CD14-positive monocyte (primary cell): ENCODE results near the gene MEX3B. TPM values are rescaled to one million over a fixed set of nuclear protein-coding genes. Genes with fewer than 3 reads are reported as not detected.
A peak's percentile ranks its signal among the peaks of the same experiment; 100 is the strongest.

Experiments
- DNase-seq, 3 donors: peaks; one replicate each; pipeline ENCODE4 v3.0.0-alpha.2; 2011 to 2022
- H2AFZ ChIP-seq: 2 replicates; pipeline ENCODE4 v1.6.0; 2012; ENCODE audit warnings: mild to moderate bottlenecking, low read depth, low read length, inconsistent platforms; ENCODE audit not compliant: insufficient read depth, poor library complexity, severe bottlenecking
- H3K27ac ChIP-seq, 2 donors: 1 replicate in 1 of 2; 2 replicates in 1 of 2; pipeline ENCODE4 v1.5.1; 2012 to 2013; ENCODE audit warnings: low read length in 2 of 2, control low read depth in 1 of 2, inconsistent platforms in 1 of 2, low read depth in 1 of 2, mild to moderate bottlenecking in 1 of 2
- H3K27me3 ChIP-seq, 2 donors: one replicate each; pipeline versions ENCODE4 v1.6.0 to v1.6.1; 2011 to 2013; ENCODE audit warnings: low read length in 2 of 2; ENCODE audit not compliant: control insufficient read depth in 2 of 2, insufficient read depth in 2 of 2
- H3K36me3 ChIP-seq, 2 donors: replicated peaks in 1 of 2; 1 replicate in 1 of 2; 2 replicates in 1 of 2; pipeline versions ENCODE4 v1.5.1 to v1.6.1; 2012 to 2013; ENCODE audit warnings: low read length in 2 of 2, control low read depth in 1 of 2, inconsistent platforms in 1 of 2, mild to moderate bottlenecking in 1 of 2; ENCODE audit not compliant: insufficient read depth in 2 of 2, control insufficient read depth in 1 of 2
- H3K4me1 ChIP-seq, 2 donors: 1 replicate in 1 of 2; 2 replicates in 1 of 2; pipeline versions ENCODE4 v1.5.1 to v1.6.1; 2012 to 2013; ENCODE audit warnings: low read length in 2 of 2, control low read depth in 1 of 2, inconsistent platforms in 1 of 2, mild to moderate bottlenecking in 1 of 2, moderate library complexity in 1 of 2; ENCODE audit not compliant: insufficient read depth in 2 of 2, control insufficient read depth in 1 of 2
- H3K4me2 ChIP-seq: replicated peaks from 2 replicates; pipeline ENCODE3; 2012; ENCODE audit warnings: low read length, moderate library complexity, mild to moderate bottlenecking; ENCODE audit not compliant: poor library complexity, severe bottlenecking; ENCODE audit errors: extremely low read depth
- H3K4me3 ChIP-seq, 3 experiments: fragments of 200-600 bp in 1 of 3; sonication (generic) in 1 of 3; replicated peaks in 1 of 3; 1 replicate in 2 of 3; 2 replicates in 1 of 3; pipeline ENCODE4 v1.5.1; 2011 to 2013; ENCODE audit warnings: low read length in 3 of 3, mild to moderate bottlenecking in 3 of 3, control low read depth in 2 of 3, low read depth in 2 of 3, inconsistent platforms in 1 of 3, moderate library complexity in 1 of 3
- H3K79me2 ChIP-seq: 2 replicates; pipeline ENCODE4 v1.6.0; 2012; ENCODE audit warnings: mild to moderate bottlenecking, control low read depth, inconsistent platforms, low read length, moderate library complexity; ENCODE audit not compliant: insufficient read depth
- H3K9ac ChIP-seq: 2 replicates; pipeline ENCODE4 v1.6.0; 2017; ENCODE audit warnings: low read length, mild to moderate bottlenecking; ENCODE audit not compliant: insufficient read depth, poor library complexity, severe bottlenecking
- H3K9me3 ChIP-seq, 2 donors: replicated peaks in 1 of 2; 1 replicate in 1 of 2; 2 replicates in 1 of 2; pipeline versions ENCODE4 v1.5.1 to v1.6.1; 2012 to 2013; ENCODE audit warnings: low read length in 2 of 2, control low read depth in 1 of 2; ENCODE audit not compliant: control insufficient read depth in 1 of 2, insufficient read depth in 1 of 2
- H4K20me1 ChIP-seq: 2 replicates; pipeline ENCODE4 v1.6.0; 2012; ENCODE audit warnings: mild to moderate bottlenecking, low read length, control low read depth, moderate library complexity; ENCODE audit not compliant: insufficient read depth
- H3K27ac Mint-ChIP-seq, 7 donors: one replicate each; pipeline ENCODE4 v1.8.0; 2020; ENCODE audit warnings: mild to moderate bottlenecking in 7 of 7, mixed read lengths in 7 of 7, moderate library complexity in 6 of 7, inconsistent platforms in 2 of 7
- H3K27me3 Mint-ChIP-seq, 3 donors: one replicate each; pipeline ENCODE4 v1.8.0; 2021 to 2022; ENCODE audit warnings: low read depth in 3 of 3, mild to moderate bottlenecking in 3 of 3, mixed read lengths in 3 of 3, moderate library complexity in 3 of 3, inconsistent platforms in 1 of 3
- H3K36me3 Mint-ChIP-seq, 2 donors: one replicate each; pipeline ENCODE4 v1.8.0; 2020; ENCODE audit warnings: mixed read lengths in 2 of 2, inconsistent platforms in 1 of 2, mild to moderate bottlenecking in 1 of 2
- H3K4me1 Mint-ChIP-seq: one replicate; pipeline ENCODE4 v1.8.0; 2020; ENCODE audit warnings: mild to moderate bottlenecking, mixed read lengths
- H3K4me3 Mint-ChIP-seq, 2 donors: one replicate each; pipeline ENCODE4 v1.8.0; 2020; ENCODE audit warnings: mild to moderate bottlenecking in 2 of 2, mixed read lengths in 2 of 2, moderate library complexity in 1 of 2
- H3K9me3 Mint-ChIP-seq, 7 donors: one replicate each; pipeline ENCODE4 v1.8.0; 2020 to 2022; ENCODE audit warnings: mixed read lengths in 7 of 7, mild to moderate bottlenecking in 6 of 7, moderate library complexity in 6 of 7, inconsistent platforms in 2 of 7
- CTCF ChIP-seq: fragments of 200-600 bp; IDR thresholded peaks from one replicate; pipeline ENCODE4 v1.8.0; 2022; ENCODE audit warnings: antibody characterized with exemption, mild to moderate bottlenecking
- WGBS: methylation state at CpG from one replicate; pipeline ENCODE4 v1.1.5; 2013; ENCODE audit warnings: missing lambda C conversion rate; ENCODE audit not compliant: insufficient coverage; 5-methylcytosine and 5-hydroxymethylcytosine counted together
- intact Hi-C, 2 donors: fragments of 100-400 bp; cut with micrococcal nuclease; formaldehyde crosslinking; loops; one replicate each; pipeline versions ENCODE4 v1.15.0 to v1.15.1; 2023
- polyA plus RNA-seq, 3 donors: library from polyadenylated mRNA; depleted of rRNA in 1 of 3; unstranded in 2 of 3; stranded (reverse) in 1 of 3; fragments of 300-500 nt in 2 of 3; fragments of >200 nt in 1 of 3; fragmentation: Illumina TruSeq in 2 of 3; gene quantifications; 1 replicate in 2 of 3; 2 replicates in 1 of 3; pipeline ENCODE4 v1.2.3, GENCODE V29; 2012 to 2021

Gene MEX3B
- polyA plus RNA-seq, 3 donors = 0.05 to 4.7 TPM; not detected in 1

GRCh38 chr15:82043796-82044372, 1.9 kb downstream of the MEX3B start:
- H3K4me3 ChIP-seq = peak overlapping the region; percentile 80 to 85 (median 82)
- DNase-seq = no peak
- H3K27ac ChIP-seq = no peak overlapping the region
- H3K27me3 ChIP-seq = peaks cover 8 to 24% of the 10 kb centered on the region in 2 donors
- H3K4me2 ChIP-seq = peak overlapping the region; percentile 81
- H3K4me1 ChIP-seq = peaks cover 26 to 40% of the 10 kb centered on the region in 2 donors
- no peak for TF ChIP-seq CTCF
- peaks cover 25 to 38% (median 27%) of the 10 kb centered on the region in 3 donors for H3K27me3 Mint-ChIP-seq
- peak overlapping the region in 2 of 7 donors; percentile 22 to 71 for H3K27ac Mint-ChIP-seq
- no peaks in the 10 kb centered on the region for H3K9me3 ChIP-seq
- H3K79me2 ChIP-seq = no peaks in the 10 kb centered on the region
- H4K20me1 ChIP-seq = no peaks in the 10 kb centered on the region
- 68% methylated on average over 51 of the region's 51 CpGs for WGBS
- peak overlapping the region; percentile 70 for H3K9ac ChIP-seq
- peak overlapping the region; percentile 94 for H2AFZ ChIP-seq
- H3K4me3 Mint-ChIP-seq = peak overlapping the region; percentile 93 to 97
- H3K36me3 Mint-ChIP-seq = peaks cover 9 to 14% of the 10 kb centered on the region in 2 donors
- H3K9me3 Mint-ChIP-seq = peaks cover 0 to 6% (median 3%) of the 10 kb centered on the region in 7 donors
- no peaks in the 10 kb centered on the region for H3K36me3 ChIP-seq
- intact Hi-C loops = loop anchor here in 1 of 2 donors (10.0 kb wide), 2 partner anchors 221 to 1049 kb away; partner anchors contain the start of genes EFL1 and SAXO2
- peaks cover 22% of the 10 kb centered on the region for H3K4me1 Mint-ChIP-seq

DNA sequence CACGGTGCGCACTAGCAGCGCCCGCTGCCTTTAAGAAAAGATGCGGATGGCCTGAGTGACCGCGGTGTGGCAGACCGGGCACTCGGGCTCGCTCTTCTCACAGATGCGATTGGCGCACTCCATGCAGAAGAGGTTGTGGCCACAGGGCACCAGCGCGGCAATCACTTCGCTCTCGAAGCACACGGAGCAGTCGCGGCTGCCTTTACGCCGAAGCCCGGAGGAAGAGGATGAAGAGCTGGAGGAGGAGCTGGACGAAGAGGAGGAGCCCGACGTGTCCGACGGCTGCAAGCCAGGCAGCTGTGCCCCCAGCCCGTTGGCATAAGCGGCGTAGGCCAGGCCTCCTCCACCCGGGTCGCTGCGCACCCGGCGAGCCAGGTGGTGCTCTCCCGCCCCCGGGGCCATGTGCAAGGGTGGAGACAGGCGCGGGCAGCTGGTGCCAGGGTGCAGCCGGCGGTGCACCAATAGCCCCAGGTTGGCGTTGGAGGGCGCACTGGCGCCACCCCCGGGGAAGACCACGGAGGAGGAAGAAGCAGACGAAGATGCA, 2.6 kb downstream of the MEX3B start:
- no peaks in the 10 kb centered on the region for H3K79me2 ChIP-seq
- H3K4me2 ChIP-seq = no peak overlapping the region
- Mint-ChIP-seq H3K9me3 (peaks cover 0 to 6% (median 3%) of the 10 kb centered on the region in 7 donors), H3K27ac (no peak overlapping the region), H3K4me1 (peaks cover 21% of the 10 kb centered on the region), H3K4me3 (peak overlapping the region; percentile 68 to 93), H3K27me3 (peaks cover 18 to 31% (median 20%) of the 10 kb centered on the region in 3 donors), H3K36me3 (peaks cover 9 to 14% of the 10 kb centered on the region in 2 donors)
- H3K9ac ChIP-seq = no peak overlapping the region
- WGBS = 93% methylated on average over 41 of the region's 47 CpGs
- peaks cover 26 to 40% of the 10 kb centered on the region in 2 donors for H3K4me1 ChIP-seq
- H3K27ac ChIP-seq = no peak overlapping the region
- H3K9me3 ChIP-seq = no peaks in the 10 kb centered on the region
- H2AFZ ChIP-seq = no peak overlapping the region
- peaks cover 6 to 17% of the 10 kb centered on the region in 2 donors for H3K27me3 ChIP-seq
- no peak overlapping the region for H3K4me3 ChIP-seq
- H4K20me1 ChIP-seq = no peaks in the 10 kb centered on the region
- TF ChIP-seq CTCF = no peak
- DNase-seq = no peak
- intact Hi-C loops = loop anchor here in 1 of 2 donors (10.0 kb wide), 2 partner anchors 222 to 1048 kb away; partner anchors contain the start of genes EFL1 and SAXO2
- H3K36me3 ChIP-seq = no peaks in the 10 kb centered on the region
